LNCAP (cell line): ENCODE measurements around the gene CMC2.

ENCODE experiments used
- CTCF ChIP-seq: fragments of 450-650 bp; IDR thresholded peaks from 2 replicates; pipeline ENCODE4 v1.5.1; 2017; ENCODE audit warnings: mild to moderate bottlenecking

CMC2 gene

GRCh38 chr16:80972611-80973010 lies 34.1 kb downstream of the CMC2 start:
- no peak for TF ChIP-seq CTCF

- no peak for TF ChIP-seq CTCF
Observed at GRCh38 chr16:80971819-80972218, 34.9 kb downstream of the CMC2 start.

GRCh38 chr16:80969114-80969484 lies 37.6 kb downstream of the CMC2 start:
- TF ChIP-seq CTCF: no peak

- no peak for TF ChIP-seq CTCF
Observed at GRCh38 chr16:80968386-80969113, 38.1 kb downstream of the CMC2 start.

- TF ChIP-seq CTCF: no peak
Observed at GRCh38 chr16:80966617-80967016, 40.1 kb downstream of the CMC2 start.

- no peak for TF ChIP-seq CTCF
Observed at GRCh38 chr16:80964351-80964750, 42.3 kb downstream of the CMC2 start.

GRCh38 chr16:80962879-80963278 lies 43.8 kb downstream of the CMC2 start:
- TF ChIP-seq CTCF: no peak

GRCh38 chr16:80958284-80958683 lies 48.4 kb downstream of the CMC2 start:
- no peak for TF ChIP-seq CTCF
